Thoracic aorta (tissue), 2 donors: ENCODE data around the gene ATF7IP. TPM values are rescaled to one million over a fixed set of nuclear protein-coding genes. Genes with fewer than 3 reads are reported as not detected.

Experiments used
- ATAC-seq: fragments of 150-250 bp; one replicate; pipeline ENCODE4 v1.8.0; 2017; ENCODE audit warnings: low read depth; ENCODE audit not compliant: insufficient number of reproducible peaks, low FRiP score
- DNase-seq: peaks from one replicate; pipeline ENCODE4 v3.0.0-alpha.2; 2020; ENCODE audit warnings: low spot score
- H3K27ac ChIP-seq, 2 donors: fragments of 200-600 bp; sonication (generic); 1 replicate in 1 of 2; 2 replicates in 1 of 2; pipeline ENCODE4 v1.5.1; 2016; ENCODE audit warnings: mild to moderate bottlenecking in 2 of 2, moderate library complexity in 2 of 2
- H3K27me3 ChIP-seq: fragments of 200-600 bp; sonication (generic); replicated peaks from 2 replicates; pipeline ENCODE4 v1.6.0; 2016; ENCODE audit warnings: mild to moderate bottlenecking; ENCODE audit not compliant: insufficient read depth
- H3K36me3 ChIP-seq: fragments of 200-600 bp; sonication (generic); one replicate; pipeline ENCODE4 v1.5.1; 2016
- H3K4me1 ChIP-seq, 2 donors: fragments of 200-600 bp; sonication (generic); 1 replicate in 1 of 2; 2 replicates in 1 of 2; pipeline versions ENCODE4 v1.5.1 to v1.6.0; 2016; ENCODE audit warnings: low read depth in 2 of 2, mild to moderate bottlenecking in 1 of 2; ENCODE audit not compliant: control insufficient read depth in 1 of 2
- H3K4me3 ChIP-seq: fragments of 200-600 bp; sonication (generic); 2 replicates; pipeline ENCODE4 v1.5.1; 2016; ENCODE audit warnings: mild to moderate bottlenecking
- H3K9me3 ChIP-seq: fragments of 200-600 bp; sonication (generic); 2 replicates; pipeline ENCODE4 v1.5.1; 2016
- CTCF ChIP-seq: fragments of 200-600 bp; sonication (generic); IDR thresholded peaks from one replicate; pipeline ENCODE4 v1.5.1; 2019; ENCODE audit warnings: antibody characterized with exemption
- total RNA-seq, 2 donors: library from RNA; depleted of rRNA; stranded (reverse); fragments of >200 nt; gene quantifications; one replicate each; pipeline versions ENCODE4 v1.1.0 to v1.2.3, GENCODE V29; 2016

ATF7IP gene
- total RNA-seq, 2 donors from 2014 or later: 41.0 to 41.7 TPM

- no peak for ATAC-seq
- DNase-seq: no peak
- Histone ChIP-seq H3K4me1 (no peaks in the 10 kb centered on the region), H3K27ac (no peak overlapping the region), H3K36me3 (peaks cover 8% of the 10 kb centered on the region), H3K27me3 (no peaks in the 10 kb centered on the region), H3K9me3 (no peaks in the 10 kb centered on the region), H3K4me3 (no peak overlapping the region)
- no peak for TF ChIP-seq CTCF
Observed at GRCh38 chr12:14452336-14452735, 86.9 kb downstream of the ATF7IP start.

- Histone ChIP-seq H3K27me3 (no peaks in the 10 kb centered on the region), H3K27ac (no peak overlapping the region), H3K4me1 (no peaks in the 10 kb centered on the region), H3K4me3 (no peak overlapping the region), H3K36me3 (peaks cover 6% of the 10 kb centered on the region), H3K9me3 (no peaks in the 10 kb centered on the region)
- ATAC-seq (no peak), DNase-seq (no peak)
- TF ChIP-seq CTCF: no peak
Observed at GRCh38 chr12:14452865-14453264, 87.4 kb downstream of the ATF7IP start.

- no peak overlapping the region for H3K4me3 ChIP-seq
- DNase-seq (no peak), ATAC-seq (no peak)
- H3K27me3 ChIP-seq: no peaks in the 10 kb centered on the region
- H3K4me1 ChIP-seq: no peaks in the 10 kb centered on the region
- TF ChIP-seq CTCF: no peak
- H3K9me3 ChIP-seq: no peaks in the 10 kb centered on the region
- peaks cover 14% of the 10 kb centered on the region for H3K36me3 ChIP-seq
- H3K27ac ChIP-seq: no peak overlapping the region
Observed at GRCh38 chr12:14454098-14454907, 88.8 kb downstream of the ATF7IP start.

DNA sequence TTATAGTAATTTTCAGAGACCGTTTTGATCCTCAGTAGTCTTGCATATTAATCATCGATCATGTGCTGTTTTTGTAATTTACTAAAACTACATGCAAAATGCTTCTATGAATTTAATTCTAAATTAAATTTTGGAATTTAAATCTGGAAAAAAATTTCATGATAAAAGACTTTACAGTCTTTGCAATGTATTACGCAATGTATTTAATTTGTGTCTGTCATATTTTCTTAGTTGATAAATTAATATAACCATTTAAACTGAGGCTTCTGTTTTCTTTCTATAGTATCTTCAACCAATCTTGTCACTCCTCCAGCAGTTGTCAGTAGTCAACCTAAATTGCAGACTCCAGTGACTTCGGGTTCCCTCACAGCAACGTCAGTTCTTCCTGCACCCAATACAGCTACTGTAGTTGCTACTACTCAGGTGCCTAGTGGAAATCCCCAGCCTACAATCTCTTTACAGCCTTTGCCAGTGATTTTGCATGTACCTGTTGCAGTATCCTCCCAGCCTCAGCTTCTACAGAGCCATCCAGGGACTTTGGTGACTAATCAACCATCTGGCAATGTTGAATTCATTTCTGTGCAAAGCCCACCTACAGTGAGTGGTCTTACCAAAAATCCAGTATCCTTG, 94.8 kb downstream of the ATF7IP start:
- Histone ChIP-seq H3K4me3 (no peak overlapping the region), H3K9me3 (no peaks in the 10 kb centered on the region), H3K27me3 (no peaks in the 10 kb centered on the region), H3K27ac (no peak overlapping the region), H3K36me3 (peaks cover 18% of the 10 kb centered on the region), H3K4me1 (peaks cover 0 to 7% of the 10 kb centered on the region in 2 donors)
- DNase-seq (no peak), ATAC-seq (no peak)
- no peak for TF ChIP-seq CTCF

GRCh38 chr12:14471497-14471896, 106.0 kb downstream of the ATF7IP start:
- H3K4me3 ChIP-seq: no peak overlapping the region
- DNase-seq (no peak), ATAC-seq (no peak)
- peaks cover 18% of the 10 kb centered on the region for H3K36me3 ChIP-seq
- H3K27me3 ChIP-seq: no peaks in the 10 kb centered on the region
- no peak for TF ChIP-seq CTCF
- H3K27ac ChIP-seq: no peak overlapping the region
- H3K4me1 ChIP-seq: no peaks in the 10 kb centered on the region
- H3K9me3 ChIP-seq: peaks cover 47% of the 10 kb centered on the region
